ENCODE data around the gene PSME4.

The PSME4 gene

GRCh38 chr2:53970724-53971602 lies at the start of gene PSME4:
Gene PSME4, minus strand, starts transcription at chr2:53970993. Its CDS starts 209 bp downstream, at chr2:53970784.
- H3K27ac ChIP-seq: peak within 1 kb of the TSS; percentile 96
- no peaks in the 10 kb centered on the region for H3K27me3 ChIP-seq (ENCODE audit: insufficient read depth, low read depth, severe bottlenecking)
- no peaks in the 10 kb centered on the region for H3K9me3 ChIP-seq (ENCODE audit: severe bottlenecking)
- TF ChIP-seq CTCF (IDR thresholded peaks at IDR 0.05; ENCODE audit: low read depth, low read length): no peak
- H3K4me3 ChIP-seq (ENCODE audit: low read depth, low read length): peak within 1 kb of the TSS; percentile 100
- peak; percentile 98 for DNase-seq
- peaks cover 5% of the 10 kb centered on the region for H3K36me3 ChIP-seq

- no peak for TF ChIP-seq CTCF (IDR thresholded peaks at IDR 0.05; ENCODE audit: low read depth, low read length)
- Histone ChIP-seq H3K36me3 (no peaks in the 10 kb centered on the region), H3K9me3 (ENCODE audit: severe bottlenecking) (no peaks in the 10 kb centered on the region), H3K27ac (no peak overlapping the region), H3K4me3 (ENCODE audit: low read depth, low read length) (no peak overlapping the region), H3K27me3 (ENCODE audit: insufficient read depth, low read depth, severe bottlenecking) (no peaks in the 10 kb centered on the region)
- DNase-seq: no peak
Measured at GRCh38 chr2:54015798-54016699, 45.3 kb upstream of the PSME4 start.

GRCh38 chr2:54013996-54014395 lies 43.2 kb upstream of the PSME4 start:
- H3K36me3 ChIP-seq: no peaks in the 10 kb centered on the region
- H3K27me3 ChIP-seq (ENCODE audit: insufficient read depth, low read depth, severe bottlenecking): no peaks in the 10 kb centered on the region
- no peak for DNase-seq
- no peaks in the 10 kb centered on the region for H3K9me3 ChIP-seq (ENCODE audit: severe bottlenecking)
- TF ChIP-seq CTCF (IDR thresholded peaks at IDR 0.05; ENCODE audit: low read depth, low read length): no peak
- no peak overlapping the region for H3K4me3 ChIP-seq (ENCODE audit: low read depth, low read length)
- no peak overlapping the region for H3K27ac ChIP-seq

GRCh38 chr2:54012538-54013141 lies 41.8 kb upstream of the PSME4 start:
- H3K27me3 ChIP-seq (ENCODE audit: insufficient read depth, low read depth, severe bottlenecking): no peaks in the 10 kb centered on the region
- no peak for TF ChIP-seq CTCF (IDR thresholded peaks at IDR 0.05; ENCODE audit: low read depth, low read length)
- H3K36me3 ChIP-seq: no peaks in the 10 kb centered on the region
- no peak overlapping the region for H3K27ac ChIP-seq
- DNase-seq: no peak
- no peak overlapping the region for H3K4me3 ChIP-seq (ENCODE audit: low read depth, low read length)
- no peaks in the 10 kb centered on the region for H3K9me3 ChIP-seq (ENCODE audit: severe bottlenecking)

GRCh38 chr2:54009549-54009948 lies 38.8 kb upstream of the PSME4 start:
- H3K36me3 ChIP-seq: no peaks in the 10 kb centered on the region
- no peak for TF ChIP-seq CTCF (IDR thresholded peaks at IDR 0.05; ENCODE audit: low read depth, low read length)
- H3K27ac ChIP-seq: no peak overlapping the region
- no peak for DNase-seq
- no peak overlapping the region for H3K4me3 ChIP-seq (ENCODE audit: low read depth, low read length)
- no peaks in the 10 kb centered on the region for H3K27me3 ChIP-seq (ENCODE audit: insufficient read depth, low read depth, severe bottlenecking)
- no peaks in the 10 kb centered on the region for H3K9me3 ChIP-seq (ENCODE audit: severe bottlenecking)

All from WERI-Rb-1 (cell line).